GM20000 (cell line): Measurements from ENCODE around the gene NPDC1.

Experiments used
- DNase-seq: peaks from one replicate; pipeline ENCODE4 v3.0.0; 2012; ENCODE audit warnings: low spot score
- CTCF ChIP-seq: IDR thresholded peaks from 2 replicates; pipeline ENCODE4 v1.5.1; 2012; ENCODE audit warnings: mild to moderate bottlenecking, control low read depth; ENCODE audit errors: extremely low read depth, missing control alignments

NPDC1 gene

DNA sequence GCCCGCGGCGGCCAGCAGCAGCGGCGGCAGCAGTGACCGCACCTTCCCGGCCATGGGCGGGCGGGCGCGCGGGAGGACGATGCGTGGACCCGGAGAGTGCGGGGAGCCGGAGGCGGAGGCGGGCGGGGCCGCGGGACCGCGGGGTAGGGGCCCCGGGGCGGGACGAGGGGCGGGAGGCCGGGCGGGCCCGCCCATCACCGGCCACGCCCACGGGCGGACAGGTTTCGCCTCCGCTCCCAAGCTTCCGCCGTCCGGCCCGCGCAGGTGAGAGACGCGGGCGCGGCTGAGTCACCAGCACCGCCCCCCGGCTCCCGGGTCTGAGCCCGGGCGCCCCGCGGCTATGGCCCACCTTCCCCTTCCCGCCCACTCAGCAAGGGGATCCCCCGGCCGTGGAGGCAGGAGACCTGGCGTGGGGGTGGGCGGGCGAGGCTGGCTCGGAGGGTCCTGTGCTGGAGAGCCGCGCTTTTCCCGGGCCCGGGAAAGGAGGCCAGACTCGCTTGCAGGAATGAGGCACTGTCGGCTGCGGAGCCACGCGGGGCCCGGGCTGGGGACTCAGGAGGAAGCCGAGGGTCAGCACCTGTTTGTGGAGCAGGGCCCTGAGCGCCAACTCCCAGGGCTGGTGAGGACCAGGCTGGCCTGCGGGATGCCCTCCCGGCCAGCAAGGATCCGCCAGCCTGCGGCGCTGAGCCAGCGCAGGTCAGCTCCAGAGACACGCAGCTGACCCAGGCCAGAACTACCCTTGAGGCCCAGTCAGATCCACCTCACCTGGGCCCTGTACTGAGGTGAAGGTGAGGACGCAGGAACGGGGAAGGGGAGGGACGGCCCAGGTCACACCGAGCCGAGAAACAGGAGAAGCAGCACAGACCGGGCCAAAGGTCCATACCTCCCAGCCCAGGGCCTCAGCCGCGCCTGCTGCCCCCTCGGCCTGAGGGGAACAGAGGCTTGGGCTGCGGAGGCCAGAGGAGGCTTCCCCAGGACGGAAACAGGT, 8.3 kb upstream of the NPDC1 start, which contains the start of gene ENTPD2:
ENTPD2 (minus strand) TSS at position 118 of the 988 bp plus-strand sequence; CDS start at position 54, 64 bp downstream.
- TF ChIP-seq CTCF: no peak
- DNase-seq: peak; percentile 86

GRCh38 chr9:137052998-137053943, 7.3 kb upstream of the NPDC1 start:
- TF ChIP-seq CTCF: no peak
- no peak for DNase-seq

DNA sequence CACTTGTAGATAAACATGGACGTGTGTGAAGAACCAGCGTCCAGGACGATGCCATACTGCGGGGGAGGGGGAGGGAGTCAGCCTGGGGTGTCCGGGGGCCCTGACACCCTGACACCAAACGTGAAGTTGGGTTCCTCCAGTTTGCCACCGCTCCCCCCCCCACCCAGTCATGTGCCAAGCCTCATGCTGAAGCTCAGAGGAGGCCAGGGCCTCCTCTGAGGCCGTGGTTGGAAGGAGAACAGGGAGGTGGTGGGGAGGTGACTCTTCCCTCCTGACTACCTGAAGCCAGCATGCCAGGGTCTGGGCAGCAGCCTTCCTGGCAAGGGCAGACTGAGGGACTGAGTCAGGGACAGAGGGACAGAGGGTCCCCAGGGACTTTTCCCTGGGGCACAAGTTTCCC, 6.3 kb upstream of the NPDC1 start:
- no peak for TF ChIP-seq CTCF
- DNase-seq: no peak

- no peak for DNase-seq
Measured at GRCh38 chr9:137051145-137051724, 5.3 kb upstream of the NPDC1 start.

DNA sequence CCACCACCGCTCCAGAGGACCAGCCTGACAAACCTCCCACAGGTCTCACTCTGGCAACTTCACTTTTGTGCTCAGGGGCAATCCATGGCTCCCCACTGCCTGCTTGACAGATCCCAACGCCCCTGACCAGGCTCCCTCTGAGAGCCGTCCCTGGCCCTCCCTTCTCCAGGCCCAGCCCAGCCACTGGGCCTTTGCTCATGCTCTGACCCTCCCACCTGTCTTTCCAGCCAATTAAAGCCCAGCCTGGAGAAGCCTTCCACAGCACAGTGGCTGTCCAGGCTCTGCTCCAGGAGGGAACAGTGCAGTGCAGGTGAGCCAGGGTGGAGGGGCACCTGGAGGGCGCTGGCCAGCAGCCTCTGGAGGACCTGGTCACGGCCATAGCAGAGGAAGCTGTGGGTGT, 4.6 kb upstream of the NPDC1 start:
- DNase-seq: no peak

More at GRCh38 chr9:137051145-137051724, 5.3 kb upstream of the NPDC1 start:
- no peak for TF ChIP-seq CTCF

More for the DNA sequence above, 4.6 kb upstream of the NPDC1 start:
- TF ChIP-seq CTCF: no peak
